Neural progenitor cell (in vitro differentiated cells): ENCODE results near the gene PRPF18. TPM values are rescaled to one million over a fixed set of nuclear protein-coding genes. Genes with fewer than 3 reads are reported as not detected.

ENCODE experiments used
- DNase-seq: peaks from one replicate; pipeline ENCODE4 v3.0.0-alpha.2; 2016; ENCODE audit warnings: low spot score
- H2AFZ ChIP-seq: fragments of 200-600 bp; sonication (generic); replicated peaks from 2 replicates; pipeline ENCODE4 v1.6.1; 2016; ENCODE audit warnings: antibody characterized with exemption
- H3F3A ChIP-seq: fragments of 200-600 bp; sonication (generic); 2 replicates; pipeline ENCODE4 v1.6.1; 2016; ENCODE audit warnings: antibody characterized with exemption, low read depth
- H3K27ac ChIP-seq: fragments of 200-600 bp; sonication (generic); 2 replicates; pipeline ENCODE4 v1.5.1; 2016; ENCODE audit warnings: mild to moderate bottlenecking
- H3K27me3 ChIP-seq: fragments of 200-600 bp; sonication (generic); 2 replicates; pipeline ENCODE4 v1.6.1; 2016; ENCODE audit warnings: mild to moderate bottlenecking, moderate library complexity
- H3K36me3 ChIP-seq: fragments of 200-600 bp; sonication (generic); 2 replicates; pipeline ENCODE4 v1.5.1; 2016
- H3K4me1 ChIP-seq: fragments of 200-600 bp; sonication (generic); 2 replicates; pipeline ENCODE4 v1.6.1; 2016; ENCODE audit warnings: mixed run types
- H3K4me2 ChIP-seq: fragments of 200-600 bp; sonication (generic); 2 replicates; pipeline ENCODE4 v1.6.1; 2016
- H3K4me3 ChIP-seq: fragments of 200-600 bp; sonication (generic); 2 replicates; pipeline ENCODE4 v1.5.1; 2016
- H3K79me2 ChIP-seq: fragments of 200-600 bp; sonication (generic); 2 replicates; pipeline ENCODE4 v1.6.1; 2016; ENCODE audit warnings: low read depth
- H3K9ac ChIP-seq: fragments of 200-600 bp; sonication (generic); 2 replicates; pipeline ENCODE4 v1.6.1; 2016
- H3K9me3 ChIP-seq: fragments of 200-600 bp; sonication (generic); 2 replicates; pipeline ENCODE4 v1.5.1; 2016; ENCODE audit warnings: low read depth
- H4K20me1 ChIP-seq: fragments of 200-600 bp; sonication (generic); 2 replicates; pipeline ENCODE4 v1.6.1; 2016; ENCODE audit warnings: low read depth
- H3K27ac Mint-ChIP-seq: 3 replicates; pipeline ENCODE4 v1.8.0; 2021; ENCODE audit warnings: mixed read lengths
- H3K27me3 Mint-ChIP-seq: 2 replicates; pipeline ENCODE4 v1.8.0; 2022; ENCODE audit warnings: low read depth, mild to moderate bottlenecking, inconsistent platforms, moderate library complexity, mixed read lengths; ENCODE audit not compliant: insufficient read depth
- H3K36me3 Mint-ChIP-seq: 3 replicates; pipeline ENCODE4 v1.8.0; 2021; ENCODE audit warnings: mixed read lengths
- H3K4me1 Mint-ChIP-seq: 3 replicates; pipeline ENCODE4 v1.8.0; 2021; ENCODE audit warnings: mixed read lengths
- H3K4me3 Mint-ChIP-seq: 3 replicates; pipeline ENCODE4 v1.8.0; 2021; ENCODE audit warnings: mild to moderate bottlenecking, moderate library complexity, mixed read lengths
- H3K9me3 Mint-ChIP-seq: 3 replicates; pipeline ENCODE4 v1.8.0; 2020; ENCODE audit warnings: mixed read lengths
- CTCF ChIP-seq: fragments of 200-600 bp; sonication (generic); IDR thresholded peaks from 2 replicates; pipeline ENCODE4 v1.5.1; 2017; ENCODE audit warnings: antibody characterized with exemption, mild to moderate bottlenecking
- EZH2 ChIP-seq: fragments of 200-600 bp; sonication (generic); IDR thresholded peaks from 2 replicates; pipeline ENCODE4 v1.6.1; 2017; ENCODE audit warnings: antibody characterized with exemption, mild to moderate bottlenecking, moderate library complexity
- EZH2phosphoT487 ChIP-seq: fragments of 200-600 bp; sonication (generic); IDR thresholded peaks from 2 replicates; pipeline ENCODE4 v1.6.1; 2017; ENCODE audit warnings: antibody characterized with exemption
- total RNA-seq: library from RNA; depleted of rRNA; stranded (reverse); fragments of >200 nt; gene quantifications from 2 replicates; pipeline ENCODE4 v1.2.3, GENCODE V29; 2015; ENCODE audit warnings: low replicate concordance

The PRPF18 gene
- total RNA-seq, 1 donor from 2014 or later = 30.8 TPM

- Histone ChIP-seq H2AFZ (no peak overlapping the region), H3K27ac (no peak overlapping the region), H3K79me2 (no peaks in the 10 kb centered on the region), H3K9ac (no peak overlapping the region), H4K20me1 (no peaks in the 10 kb centered on the region), H3K36me3 (peaks cover 8% of the 10 kb centered on the region), H3K4me3 (no peak overlapping the region), H3K9me3 (no peaks in the 10 kb centered on the region), H3K4me1 (peaks cover 24% of the 10 kb centered on the region), H3F3A (peaks cover 7% of the 10 kb centered on the region), H3K4me2 (peak overlapping the region; percentile 20), H3K27me3 (no peaks in the 10 kb centered on the region)
- TF ChIP-seq CTCF = no peak
- no peak for TF ChIP-seq EZH2phosphoT487
- TF ChIP-seq EZH2 = no peak
- peaks cover 15% of the 10 kb centered on the region for H3K4me1 Mint-ChIP-seq
- DNase-seq = peak; percentile 48
- no peak overlapping the region for H3K4me3 Mint-ChIP-seq
- H3K27me3 Mint-ChIP-seq = peaks cover 2% of the 10 kb centered on the region
- peak overlapping the region; percentile 88 for H3K27ac Mint-ChIP-seq
- H3K9me3 Mint-ChIP-seq = no peaks in the 10 kb centered on the region
- peaks cover 13% of the 10 kb centered on the region for H3K36me3 Mint-ChIP-seq
Observed at GRCh38 chr10:13615650-13616300, 29.0 kb downstream of the PRPF18 start.

GRCh38 chr10:13617116-13617515 is 30.4 kb downstream of the PRPF18 start:
- Histone ChIP-seq H3K79me2 (no peaks in the 10 kb centered on the region), H3K36me3 (peaks cover 8% of the 10 kb centered on the region), H3K4me2 (no peak overlapping the region), H2AFZ (no peak overlapping the region), H3K4me1 (peaks cover 24% of the 10 kb centered on the region), H4K20me1 (no peaks in the 10 kb centered on the region), H3K9ac (no peak overlapping the region), H3K4me3 (no peak overlapping the region), H3K27ac (no peak overlapping the region), H3F3A (peaks cover 7% of the 10 kb centered on the region), H3K27me3 (no peaks in the 10 kb centered on the region), H3K9me3 (no peaks in the 10 kb centered on the region)
- TF ChIP-seq EZH2 (no peak), CTCF (no peak), EZH2phosphoT487 (no peak)
- H3K4me3 Mint-ChIP-seq = no peak overlapping the region
- peaks cover 5% of the 10 kb centered on the region for H3K27me3 Mint-ChIP-seq
- H3K27ac Mint-ChIP-seq = no peak overlapping the region
- H3K36me3 Mint-ChIP-seq = peaks cover 12% of the 10 kb centered on the region
- no peak for DNase-seq
- no peaks in the 10 kb centered on the region for H3K9me3 Mint-ChIP-seq
- peaks cover 15% of the 10 kb centered on the region for H3K4me1 Mint-ChIP-seq

- Mint-ChIP-seq H3K27ac (no peak overlapping the region), H3K27me3 (peaks cover 2% of the 10 kb centered on the region), H3K36me3 (peaks cover 5% of the 10 kb centered on the region), H3K4me3 (no peak overlapping the region), H3K9me3 (no peaks in the 10 kb centered on the region), H3K4me1 (no peaks in the 10 kb centered on the region)
- H3K9ac ChIP-seq = no peak overlapping the region
- H3K9me3 ChIP-seq = no peaks in the 10 kb centered on the region
- TF ChIP-seq CTCF (no peak), EZH2phosphoT487 (no peak), EZH2 (no peak)
- no peak overlapping the region for H3K27ac ChIP-seq
- no peaks in the 10 kb centered on the region for H3K79me2 ChIP-seq
- no peak for DNase-seq
- H3K36me3 ChIP-seq = peaks cover 1% of the 10 kb centered on the region
- no peak overlapping the region for H3K4me2 ChIP-seq
- H3K4me3 ChIP-seq = no peak overlapping the region
- H3K27me3 ChIP-seq = no peaks in the 10 kb centered on the region
- H3K4me1 ChIP-seq = peaks cover 3% of the 10 kb centered on the region
- H3F3A ChIP-seq = no peaks in the 10 kb centered on the region
- no peaks in the 10 kb centered on the region for H4K20me1 ChIP-seq
- H2AFZ ChIP-seq = no peak overlapping the region
Observed at GRCh38 chr10:13621931-13622330, 35.2 kb downstream of the PRPF18 start.
